IPS-20b (cell line): ENCODE results near the gene ADORA1.

Experiments used
- H3K27ac ChIP-seq: one replicate; pipeline ENCODE4 v1.5.1; 2013; ENCODE audit warnings: low read length
- H3K27me3 ChIP-seq: 2 replicates; pipeline ENCODE4 v1.6.1; 2013; ENCODE audit warnings: mild to moderate bottlenecking, low read length, inconsistent platforms; ENCODE audit not compliant: insufficient read depth
- H3K36me3 ChIP-seq: 2 replicates; pipeline ENCODE4 v1.6.1; 2013; ENCODE audit warnings: low read depth, mild to moderate bottlenecking, inconsistent platforms, low read length, moderate library complexity; ENCODE audit not compliant: insufficient read depth
- H3K4me1 ChIP-seq: 2 replicates; pipeline ENCODE4 v1.6.1; 2013; ENCODE audit warnings: mild to moderate bottlenecking, control low read depth, inconsistent platforms, low read length, moderate library complexity; ENCODE audit not compliant: insufficient read depth
- H3K4me3 ChIP-seq: 2 replicates; pipeline ENCODE4 v1.5.1; 2013; ENCODE audit warnings: mild to moderate bottlenecking, low read length, inconsistent platforms
- H3K9ac ChIP-seq: 2 replicates; pipeline ENCODE4 v1.6.1; 2013; ENCODE audit warnings: low read depth, mild to moderate bottlenecking, inconsistent platforms, low read length, moderate library complexity
- H3K9me3 ChIP-seq: 2 replicates; pipeline ENCODE4 v1.6.1; 2013; ENCODE audit warnings: mild to moderate bottlenecking, low read depth, low read length, inconsistent platforms; ENCODE audit not compliant: insufficient read depth

Gene ADORA1

DNA sequence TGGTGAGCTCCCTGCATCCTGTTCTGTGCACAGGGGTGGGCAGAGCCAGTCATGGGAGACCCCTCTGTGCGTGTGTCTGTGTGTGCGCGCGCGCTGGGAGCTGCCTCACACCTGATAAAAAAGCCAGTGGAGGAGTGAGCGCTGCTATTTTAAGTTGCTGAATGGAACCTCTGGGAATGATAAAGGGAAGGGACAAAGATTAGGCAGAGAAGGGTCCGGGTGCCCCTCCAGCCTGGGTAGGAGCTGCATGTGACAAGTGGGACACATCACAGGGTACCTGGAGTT, 847 bp downstream of the ADORA1 start:
- Histone ChIP-seq H3K36me3 (no peaks in the 10 kb centered on the region), H3K4me3 (peak overlapping the region; percentile 83), H3K9ac (peak overlapping the region; percentile 63; the same call in 1 of the 2 replicates), H3K4me1 (peaks cover 9% of the 10 kb centered on the region; the same call in 1 of the 2 replicates), H3K9me3 (no peaks in the 10 kb centered on the region), H3K27me3 (peaks cover 50% of the 10 kb centered on the region), H3K27ac (no peak overlapping the region)

GRCh38 chr1:203128716-203129500, 1.4 kb downstream of the ADORA1 start:
- Histone ChIP-seq H3K27me3 (peaks cover 50% of the 10 kb centered on the region), H3K9me3 (no peaks in the 10 kb centered on the region), H3K4me1 (peaks cover 9% of the 10 kb centered on the region; the same call in 1 of the 2 replicates), H3K4me3 (peak overlapping the region; percentile 83; the same call in 1 of the 2 replicates), H3K9ac (peak overlapping the region; percentile 63; the same call in 1 of the 2 replicates), H3K27ac (no peak overlapping the region), H3K36me3 (no peaks in the 10 kb centered on the region)

- peaks cover 9% of the 10 kb centered on the region; the same call in 1 of the 2 replicates for H3K4me1 ChIP-seq
- H3K4me3 ChIP-seq, result no peak overlapping the region
- H3K27ac ChIP-seq, result no peak overlapping the region
- H3K27me3 ChIP-seq, result peaks cover 47% of the 10 kb centered on the region
- H3K9me3 ChIP-seq, result no peaks in the 10 kb centered on the region
- no peaks in the 10 kb centered on the region for H3K36me3 ChIP-seq
- no peak overlapping the region for H3K9ac ChIP-seq
These were observed 2.1 kb downstream of the ADORA1 start for GRCh38 chr1:203129501-203130231.

GRCh38 chr1:203130358-203130985, 2.9 kb downstream of the ADORA1 start:
- no peak overlapping the region for H3K4me3 ChIP-seq
- H3K27ac ChIP-seq, result no peak overlapping the region
- H3K4me1 ChIP-seq, result peaks cover 9% of the 10 kb centered on the region; the same call in 1 of the 2 replicates
- no peaks in the 10 kb centered on the region for H3K9me3 ChIP-seq
- H3K36me3 ChIP-seq, result no peaks in the 10 kb centered on the region
- H3K9ac ChIP-seq, result no peak overlapping the region
- H3K27me3 ChIP-seq, result peaks cover 46% of the 10 kb centered on the region

GRCh38 chr1:203131548-203132200, 4.1 kb downstream of the ADORA1 start:
- Histone ChIP-seq H3K27me3 (peaks cover 36% of the 10 kb centered on the region), H3K9me3 (no peaks in the 10 kb centered on the region), H3K9ac (no peak overlapping the region), H3K27ac (no peak overlapping the region), H3K4me1 (peaks cover 7% of the 10 kb centered on the region; the same call in 1 of the 2 replicates), H3K36me3 (no peaks in the 10 kb centered on the region), H3K4me3 (no peak overlapping the region)

DNA sequence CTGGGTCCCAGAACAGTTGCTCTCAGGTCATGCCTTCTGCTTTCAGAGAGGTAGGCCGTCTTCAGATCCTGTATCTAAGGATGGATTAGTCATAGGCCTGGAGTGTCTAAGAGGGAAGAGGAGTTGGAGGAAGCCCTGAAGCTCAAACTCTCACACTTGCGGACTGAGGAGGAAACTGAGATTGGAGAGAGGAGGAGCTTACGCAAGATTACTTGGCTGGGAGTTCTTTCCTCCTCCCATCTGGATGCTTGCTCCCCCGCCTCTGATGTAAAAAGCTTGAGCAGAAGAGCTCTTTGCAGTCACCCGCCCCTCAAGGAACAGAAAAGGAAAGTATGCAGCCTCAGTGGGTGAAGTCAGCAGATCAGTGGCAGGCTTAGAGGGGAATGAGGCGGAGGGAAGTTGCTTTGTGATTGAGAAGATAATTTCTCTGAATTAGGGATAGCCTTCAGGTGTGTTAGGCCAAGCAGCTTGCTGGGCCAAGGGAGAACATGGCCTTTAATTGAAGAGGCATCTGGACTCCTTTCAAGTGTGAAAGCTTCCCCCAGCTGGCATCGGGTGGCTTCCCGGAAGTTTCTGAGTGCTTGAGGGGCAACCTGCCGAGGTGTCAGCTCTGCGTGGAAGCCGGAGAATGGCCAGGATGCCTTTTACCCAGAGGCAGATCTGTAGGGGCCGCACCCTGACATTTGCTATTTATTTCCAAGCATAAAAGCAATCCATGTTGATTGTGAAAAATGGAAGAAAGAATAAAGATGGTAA, 6.6 kb downstream of the ADORA1 start:
- Histone ChIP-seq H3K9me3 (no peaks in the 10 kb centered on the region), H3K4me1 (no peaks in the 10 kb centered on the region), H3K27ac (no peak overlapping the region), H3K27me3 (peaks cover 11% of the 10 kb centered on the region), H3K9ac (no peak overlapping the region), H3K36me3 (no peaks in the 10 kb centered on the region), H3K4me3 (no peak overlapping the region)

DNA sequence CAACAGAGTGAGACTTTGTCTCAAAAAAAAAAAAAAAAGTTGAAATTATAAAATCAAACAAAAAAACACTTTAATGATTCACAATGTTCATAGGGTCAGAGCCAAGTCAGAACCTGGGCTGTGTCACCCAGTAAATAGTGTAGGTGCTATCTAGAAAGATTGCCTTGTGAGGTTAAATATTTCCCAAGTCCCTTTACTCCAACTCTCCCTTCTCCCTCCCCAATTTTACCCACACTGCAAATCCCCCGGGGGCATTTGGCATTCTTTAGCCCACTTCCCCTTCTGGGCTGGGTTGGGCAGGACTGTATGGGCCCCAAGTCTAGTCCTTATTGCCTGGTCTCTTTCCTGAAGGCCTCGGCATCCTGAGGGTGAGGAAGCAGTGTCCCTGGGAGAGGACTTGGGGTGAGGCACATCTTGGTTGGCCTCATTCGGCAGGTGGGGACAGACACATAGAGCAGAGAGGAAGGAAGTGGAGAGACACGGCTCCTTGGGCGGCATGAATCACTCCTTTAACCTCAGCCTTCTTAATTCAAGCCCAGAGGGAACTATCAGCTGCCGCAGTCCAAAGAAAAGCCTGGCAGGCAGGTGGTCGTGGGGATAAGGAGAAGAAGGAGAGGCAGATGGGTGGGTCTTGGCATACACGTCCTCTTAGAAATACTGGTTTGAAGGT, 8.2 kb downstream of the ADORA1 start:
- Histone ChIP-seq H3K36me3 (no peaks in the 10 kb centered on the region), H3K27me3 (no peaks in the 10 kb centered on the region), H3K27ac (no peak overlapping the region), H3K9ac (no peak overlapping the region), H3K9me3 (no peaks in the 10 kb centered on the region), H3K4me3 (no peak overlapping the region), H3K4me1 (peaks cover 6% of the 10 kb centered on the region; the same call in 1 of the 2 replicates)

DNA sequence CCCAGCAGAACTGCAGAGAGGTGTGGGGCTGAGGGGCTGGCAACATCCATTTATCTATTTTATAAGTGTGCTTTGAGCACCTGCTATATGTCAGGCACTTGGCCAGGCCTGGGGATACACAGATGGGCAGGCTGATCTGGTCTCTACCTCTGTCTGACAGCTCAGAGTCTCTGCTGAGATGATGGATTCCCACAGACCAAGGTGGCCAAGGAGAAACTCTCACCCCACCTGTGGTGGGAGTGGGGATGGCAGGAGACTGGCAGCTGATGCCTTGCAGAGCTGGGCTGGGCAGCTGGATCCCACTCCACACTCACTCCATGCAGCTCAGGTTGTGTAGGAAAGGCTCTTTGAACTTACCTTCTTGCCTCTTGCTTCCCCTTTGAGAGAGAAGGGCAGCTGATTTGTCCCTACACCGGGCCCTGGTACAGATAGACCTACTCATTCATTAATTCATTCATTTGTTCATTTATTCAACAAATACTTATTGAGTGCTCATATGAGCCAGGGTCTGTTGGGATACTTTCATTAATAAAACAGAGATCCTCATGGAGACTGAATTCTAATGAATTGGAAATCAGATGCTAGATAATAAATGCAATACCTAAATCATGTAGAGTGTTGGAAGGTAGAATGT, 9.0 kb downstream of the ADORA1 start:
- Histone ChIP-seq H3K9ac (no peak overlapping the region), H3K4me1 (peaks cover 8% of the 10 kb centered on the region; the same call in 1 of the 2 replicates), H3K4me3 (no peak overlapping the region), H3K36me3 (no peaks in the 10 kb centered on the region), H3K27ac (no peak overlapping the region), H3K9me3 (no peaks in the 10 kb centered on the region), H3K27me3 (no peaks in the 10 kb centered on the region)

DNA sequence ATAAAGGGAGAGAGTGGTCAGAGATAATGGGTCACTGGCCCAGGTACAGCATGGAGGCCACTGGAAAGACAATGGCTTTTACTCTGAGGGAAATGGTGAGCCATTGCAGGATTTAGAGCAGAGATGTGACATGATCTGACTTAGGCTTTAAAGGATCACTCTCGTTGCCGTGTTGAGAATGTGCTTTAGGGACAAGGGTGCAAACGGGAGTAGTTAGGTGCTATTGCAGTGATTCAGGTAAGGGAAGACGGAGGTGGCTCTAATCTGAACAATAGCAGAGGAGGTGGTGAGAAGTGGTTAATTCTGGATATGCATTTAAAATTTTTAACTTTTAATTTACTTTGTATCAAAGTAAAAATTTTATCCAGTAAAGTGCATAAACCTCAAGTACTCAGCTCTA, 9.8 kb downstream of the ADORA1 start:
- H3K9me3 ChIP-seq, result no peaks in the 10 kb centered on the region
- H3K9ac ChIP-seq, result no peak overlapping the region
- no peak overlapping the region for H3K4me3 ChIP-seq
- no peaks in the 10 kb centered on the region for H3K36me3 ChIP-seq
- no peaks in the 10 kb centered on the region for H3K27me3 ChIP-seq
- peaks cover 8% of the 10 kb centered on the region; the same call in 1 of the 2 replicates for H3K4me1 ChIP-seq
- no peak overlapping the region for H3K27ac ChIP-seq

DNA sequence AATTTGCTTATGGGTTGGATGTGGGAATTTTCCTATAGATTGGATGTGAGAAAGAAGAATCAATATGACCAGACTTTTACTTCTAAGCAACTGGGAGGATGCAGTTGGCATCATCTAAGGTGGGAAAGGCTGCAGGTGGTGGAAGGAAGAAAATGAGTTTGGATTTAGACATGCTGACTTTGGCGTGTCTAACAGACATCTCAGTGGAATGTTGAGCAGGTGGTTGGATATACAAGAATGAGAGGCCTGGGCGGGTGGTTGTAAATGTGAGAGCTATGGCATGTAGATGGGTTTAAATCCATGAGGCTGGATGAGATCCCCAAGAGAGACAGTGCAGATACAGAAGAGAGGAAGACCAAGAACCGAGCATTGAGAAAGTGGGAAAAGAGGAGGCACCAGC, 10.5 kb downstream of the ADORA1 start:
- no peak overlapping the region for H3K9ac ChIP-seq
- H3K4me1 ChIP-seq, result peaks cover 8% of the 10 kb centered on the region; the same call in 1 of the 2 replicates
- H3K27me3 ChIP-seq, result no peaks in the 10 kb centered on the region
- H3K4me3 ChIP-seq, result no peak overlapping the region
- no peaks in the 10 kb centered on the region for H3K9me3 ChIP-seq
- no peak overlapping the region for H3K27ac ChIP-seq
- no peaks in the 10 kb centered on the region for H3K36me3 ChIP-seq
